GM12872 (cell line): Measurements from ENCODE around the gene JMJD4.

Experiments
- CTCF ChIP-seq: IDR thresholded peaks from 3 replicates; pipeline ENCODE4 v1.5.1; 2011; ENCODE audit warnings: low read depth, mild to moderate bottlenecking, low read length, moderate library complexity; ENCODE audit not compliant: insufficient read depth

Gene JMJD4

GRCh38 chr1:227734856-227735538, at the start of gene JMJD4, which contains the start of gene SNAP47:
Gene JMJD4 (minus strand): TSS chr1:227735302. CDS start chr1:227735273, 29 bp downstream.
Gene SNAP47 (plus strand): TSS chr1:227735435. CDS start chr1:227747737, 12,302 bp downstream.
- TF ChIP-seq CTCF: no peak

GRCh38 chr1:227782226-227782625, 47.1 kb upstream of the JMJD4 start:
- TF ChIP-seq CTCF: no peak

- no peak for TF ChIP-seq CTCF
Measured at GRCh38 chr1:227781314-227781930, 46.3 kb upstream of the JMJD4 start.

GRCh38 chr1:227780101-227781044, 45.3 kb upstream of the JMJD4 start:
- TF ChIP-seq CTCF: no peak

GRCh38 chr1:227779685-227780084, 44.6 kb upstream of the JMJD4 start:
- no peak for TF ChIP-seq CTCF

- TF ChIP-seq CTCF: no peak
Measured at GRCh38 chr1:227779021-227779441, 43.9 kb upstream of the JMJD4 start.

GRCh38 chr1:227778401-227778947, 43.4 kb upstream of the JMJD4 start:
- no peak for TF ChIP-seq CTCF
